Measurements from ENCODE around the gene EHMT2. TPM values are rescaled to one million over a fixed set of nuclear protein-coding genes. Genes with fewer than 3 reads are reported as not detected.

The EHMT2 gene
- total and polyA plus RNA-seq, 2 of the 8 experiments (the other 6 are each of a cell fraction or from before 2014, with no cell fraction given): 125 to 177 TPM

DNA sequence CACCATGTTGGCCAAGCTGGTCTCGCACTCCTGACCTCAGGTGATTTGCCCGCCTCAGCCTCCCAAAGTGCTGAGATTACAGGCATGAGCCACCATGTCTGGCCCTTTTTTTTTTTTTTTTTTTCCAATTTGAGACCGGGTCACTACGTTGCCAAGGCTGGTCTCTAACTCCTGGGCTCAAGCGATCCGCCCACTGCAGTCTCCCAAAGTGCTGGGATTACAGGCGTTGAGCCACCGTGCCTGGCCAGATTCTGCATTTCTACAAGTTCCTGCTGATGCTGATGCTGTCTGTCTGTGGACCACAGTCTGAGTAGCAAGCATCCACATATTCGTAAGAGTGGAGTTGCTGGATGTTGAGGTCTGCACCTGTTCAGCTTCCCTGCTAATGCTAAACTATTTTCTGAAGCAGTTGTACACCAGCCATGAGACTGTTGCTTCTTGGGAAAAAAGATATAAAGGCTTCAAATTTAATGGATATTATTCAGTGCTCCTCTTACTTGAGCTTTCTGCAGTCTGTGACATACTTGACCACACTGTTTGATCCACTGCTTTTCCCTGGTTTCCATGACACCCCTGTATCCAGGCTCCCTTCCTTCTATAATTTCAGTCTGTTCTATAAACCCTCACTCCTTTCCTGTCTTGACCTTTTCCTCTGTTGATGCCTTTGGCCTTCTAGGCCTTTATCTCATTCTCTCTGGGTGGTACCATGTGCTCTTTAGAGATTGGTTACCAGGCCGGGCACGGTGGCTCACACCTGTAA lies 14.5 kb upstream of the EHMT2 start:
- no peak overlapping the region for H3K56ac ChIP-seq (replicated peaks; ENCODE audit: insufficient read length, low read depth, low read length)
- H4K5ac ChIP-seq (ENCODE audit: insufficient read length, low read depth, low read length): no peak overlapping the region
- POLR2A ChIA-PET (ENCODE audit: partially characterized antibody): no interaction called here
- no peak overlapping the region for H3K18ac ChIP-seq (ENCODE audit: extremely low read depth, low read length)
- no peak overlapping the region for H3K23ac ChIP-seq (ENCODE audit: insufficient read length)
- no peak overlapping the region for H2BK5ac ChIP-seq (ENCODE audit: low read depth, low read length)
- H3K27me3 ChIP-seq (replicated peaks in 1 of 4; ENCODE audit: control insufficient read depth in 3 of 4, extremely low read depth in 1 of 4, insufficient read depth in 3 of 4, low read length in 3 of 4): no peaks in the 10 kb centered on the region
- no peaks in the 10 kb centered on the region for H3K79me1 ChIP-seq (ENCODE audit: low read depth, low read length)
- H3K36me3 ChIP-seq (ENCODE audit: control insufficient read depth in 2 of 4, insufficient read depth in 4 of 4, low read length in 3 of 4): no peaks in the 10 kb centered on the region
- H3K23me2 ChIP-seq (ENCODE audit: low read depth, low read length): no peaks in the 10 kb centered on the region; the same call in 1 of the 2 replicates
- H3K9ac ChIP-seq (replicated peaks in 1 of 4; ENCODE audit: extremely low read depth in 1 of 4, low read depth in 3 of 4, low read length in 3 of 4): no peak overlapping the region
- no peak overlapping the region for H4K8ac ChIP-seq (ENCODE audit: extremely low read depth, insufficient read depth, low read length)
- H3K9me3 ChIP-seq (ENCODE audit: insufficient read depth in 2 of 2, low read depth in 1 of 2, low read length in 1 of 2): no peaks in the 10 kb centered on the region
- H4K91ac ChIP-seq (replicated peaks; ENCODE audit: insufficient read length, low read length): no peak overlapping the region
- no peak for FAIRE-seq
- no peak overlapping the region for H3K14ac ChIP-seq (ENCODE audit: insufficient read length)
- H2BK15ac ChIP-seq (ENCODE audit: low read length): no peak overlapping the region
- no peaks in the 10 kb centered on the region for H4K20me1 ChIP-seq (replicated peaks in 1 of 2; ENCODE audit: control insufficient read depth in 1 of 2, insufficient read depth in 2 of 2, low read length in 2 of 2)
- DNase-seq (ENCODE audit: low read depth in 1 of 2, low spot score in 2 of 2): no peak
- no peak overlapping the region for H2BK20ac ChIP-seq (ENCODE audit: low read length)
- no peak overlapping the region for H3K4me3 ChIP-seq (ENCODE audit: extremely low read depth in 1 of 4, insufficient read depth in 2 of 4, low read depth in 3 of 4, low read length in 4 of 4)
- H3K4me1 ChIP-seq (replicated peaks in 1 of 4; ENCODE audit: control insufficient read depth in 3 of 4, insufficient read depth in 4 of 4, low read length in 3 of 4): no peaks in the 10 kb centered on the region
- H2BK120ac ChIP-seq (replicated peaks; ENCODE audit: low read depth, low read length): no peak overlapping the region
- H3K27ac ChIP-seq (ENCODE audit: low read depth, low read length): no peak overlapping the region
- no peak overlapping the region for H2AFZ ChIP-seq (ENCODE audit: low read length)
- H3K4me2 ChIP-seq (ENCODE audit: insufficient read depth in 1 of 2, low read depth in 2 of 2, low read length in 2 of 2): no peak overlapping the region
- 85% methylated on average over 11 of the region's 11 CpGs; no CpG with 5 or more reads in 1 of the 2 experiments for WGBS, 2 experiments (ENCODE audit: extremely low coverage in 1 of 2, insufficient coverage in 1 of 2, insufficient read length in 1 of 2, insufficient replicate concordance in 2 of 2, low coverage in 1 of 2, low lambda C conversion rate in 2 of 2, missing lambda C conversion rate in 1 of 2)
- no peaks in the 10 kb centered on the region for H3K79me2 ChIP-seq (ENCODE audit: control insufficient read depth in 1 of 2, insufficient read depth in 2 of 2, low read length in 2 of 2)
- CTCF ChIA-PET (ENCODE audit: partially characterized antibody): interaction anchor here (0.6 to 1.6 kb wide), 3 partner anchors 9 to 65 kb away, joined by 3 to 5 read pairs (median 3); no protein-coding TSS in a partner anchor
- no peak overlapping the region for H3K4ac ChIP-seq (replicated peaks; ENCODE audit: insufficient read length, low read depth, low read length)
- H2AK5ac ChIP-seq (ENCODE audit: low read depth, low read length): no peak overlapping the region
- H2BK12ac ChIP-seq (ENCODE audit: low read depth, low read length): no peak overlapping the region
- TF ChIP-seq, protein P1, sequence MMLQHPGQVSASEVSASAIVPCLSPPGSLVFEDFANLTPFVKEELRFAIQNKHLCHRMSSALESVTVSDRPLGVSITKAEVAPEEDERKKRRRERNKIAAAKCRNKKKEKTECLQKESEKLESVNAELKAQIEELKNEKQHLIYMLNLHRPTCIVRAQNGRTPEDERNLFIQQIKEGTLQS (IDR thresholded peaks at IDR 0.05; ENCODE audit: insufficient read depth, low read depth, low read length): no peak
- no peak for TF ChIP-seq CEBPB (IDR thresholded peaks at IDR 0.05; ENCODE audit: low read depth, low read length)
- TF ChIP-seq SIN3A (conservative IDR thresholded peaks at IDR 0.05 in 1 of 2, IDR thresholded peaks at IDR 0.05 in 1 of 2; ENCODE audit: low read depth in 1 of 2, low read length in 2 of 2): no peak

All from H1 (cell line).